Measurements from ENCODE around the gene MSL1.
A peak's percentile ranks its signal among the peaks of the same experiment; 100 is the strongest.

MSL1 gene

GRCh38 chr17:40176754-40177110 lies 55.0 kb downstream of the MSL1 start:
- DNase-seq (ENCODE audit: low spot score) = no peak

GRCh38 chr17:40177275-40177874 lies 55.6 kb downstream of the MSL1 start, which contains the start of gene RAPGEFL1:
Gene RAPGEFL1 (plus strand): TSS chr17:40177470. CDS start chr17:40177862, 392 bp downstream.
- DNase-seq (ENCODE audit: low spot score) = peak; percentile 78

DNA sequence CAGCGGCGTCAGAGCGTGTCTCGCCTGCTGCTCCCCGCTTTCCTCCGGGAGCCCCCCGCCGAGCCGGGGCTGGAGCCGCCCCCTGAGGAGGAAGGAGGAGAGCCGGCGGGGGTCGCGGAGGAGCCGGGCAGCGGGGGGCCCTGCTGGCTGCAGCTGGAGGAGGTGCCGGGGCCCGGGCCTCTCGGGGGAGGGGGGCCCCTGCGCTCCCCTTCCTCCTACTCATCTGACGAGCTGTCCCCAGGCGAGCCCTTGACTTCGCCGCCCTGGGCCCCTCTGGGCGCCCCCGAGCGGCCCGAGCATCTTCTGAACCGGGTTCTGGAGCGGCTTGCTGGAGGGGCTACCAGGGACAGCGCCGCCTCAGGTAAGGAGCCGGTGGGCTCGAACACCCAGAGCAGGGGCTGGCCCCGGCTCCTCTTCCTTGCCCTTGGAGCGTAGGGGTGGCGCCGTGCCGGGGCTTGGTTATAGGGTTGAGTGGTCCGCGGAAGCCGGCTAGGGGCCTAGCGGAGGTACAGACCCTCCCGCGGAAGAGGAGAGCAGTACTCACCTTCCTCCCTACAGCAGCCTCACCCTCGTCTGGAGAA lies 56.3 kb downstream of the MSL1 start:
- DNase-seq (ENCODE audit: low spot score) = no peak

DNA sequence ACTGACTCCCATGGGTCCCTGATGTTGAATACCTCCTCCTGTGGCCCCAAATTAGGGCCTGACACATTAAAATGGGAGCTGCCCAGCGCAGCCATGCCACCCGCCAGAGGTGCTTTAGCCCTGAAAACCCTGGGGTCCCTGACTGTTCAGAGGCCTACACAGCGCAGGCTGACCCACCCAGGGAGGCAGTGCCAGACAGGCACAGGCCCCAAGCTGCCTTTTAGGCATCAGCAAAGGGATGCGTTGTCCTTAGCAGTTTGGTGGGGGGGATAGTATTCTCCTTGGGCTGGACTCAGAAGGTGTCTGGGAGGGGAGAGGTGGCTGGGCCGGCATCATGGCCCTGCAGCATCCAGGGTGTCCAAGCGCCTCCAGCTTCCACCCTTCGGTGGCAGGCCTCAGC lies 56.9 kb downstream of the MSL1 start:
- DNase-seq (ENCODE audit: low spot score) = no peak

DNA sequence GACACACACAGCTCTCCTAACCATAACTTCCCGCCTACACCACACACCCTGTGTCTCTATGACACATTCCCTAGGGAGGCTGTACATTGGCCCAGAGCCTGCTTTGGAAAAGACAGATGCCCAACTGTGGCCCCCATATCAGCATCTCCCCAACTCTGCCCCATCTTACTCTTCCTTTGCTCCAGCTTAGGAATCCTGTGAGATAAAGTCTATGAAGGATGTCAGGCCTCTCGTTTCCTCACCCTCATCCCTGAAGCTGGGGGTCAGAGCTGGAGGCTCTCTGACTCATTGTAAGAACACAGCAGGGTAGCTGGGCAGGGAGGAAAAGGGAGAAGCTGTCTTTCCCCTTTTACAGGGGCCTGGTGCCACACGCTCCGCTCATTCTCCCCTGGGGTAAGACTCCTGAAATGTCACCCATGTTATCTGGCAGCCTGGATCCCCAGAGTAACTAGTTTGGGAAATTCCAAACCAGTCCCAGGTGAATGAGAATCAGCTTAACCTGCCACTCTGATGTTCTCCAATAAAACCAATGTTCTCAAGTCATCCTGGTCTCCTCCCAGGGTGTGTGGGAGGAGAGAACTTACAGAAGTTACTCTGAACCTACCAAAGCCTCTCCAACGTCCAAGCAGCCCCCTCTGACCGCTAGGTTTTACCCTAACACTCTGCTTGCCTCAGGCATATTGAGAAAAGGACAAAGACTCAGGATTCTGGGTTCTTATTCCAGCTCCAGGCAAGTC lies 58.3 kb downstream of the MSL1 start:
- peak; percentile 43 for DNase-seq (ENCODE audit: low spot score)

DNA sequence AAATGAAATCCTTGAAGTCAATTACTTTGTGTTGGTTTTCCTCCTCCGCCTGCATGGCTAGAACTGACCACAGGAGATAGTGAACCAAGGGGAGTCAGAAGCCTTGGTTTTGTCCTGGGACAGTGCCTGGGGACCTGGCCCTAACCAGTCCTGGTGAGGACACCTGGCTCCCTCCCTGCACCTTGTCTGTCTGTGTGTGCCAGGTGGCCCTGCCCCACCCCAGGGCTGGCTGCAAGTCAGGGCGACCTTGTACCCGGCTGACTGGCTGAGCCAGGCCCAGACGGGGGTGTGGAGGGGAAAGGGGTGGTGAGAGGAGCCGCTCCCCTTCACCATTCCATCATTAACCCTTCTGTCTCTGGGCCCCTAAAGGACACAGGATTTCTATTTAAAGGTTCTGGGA lies 58.9 kb downstream of the MSL1 start:
- DNase-seq (ENCODE audit: low spot score) = no peak

- DNase-seq (ENCODE audit: low spot score) = no peak
These were observed 59.4 kb downstream of the MSL1 start for GRCh38 chr17:40181205-40181604.

DNA sequence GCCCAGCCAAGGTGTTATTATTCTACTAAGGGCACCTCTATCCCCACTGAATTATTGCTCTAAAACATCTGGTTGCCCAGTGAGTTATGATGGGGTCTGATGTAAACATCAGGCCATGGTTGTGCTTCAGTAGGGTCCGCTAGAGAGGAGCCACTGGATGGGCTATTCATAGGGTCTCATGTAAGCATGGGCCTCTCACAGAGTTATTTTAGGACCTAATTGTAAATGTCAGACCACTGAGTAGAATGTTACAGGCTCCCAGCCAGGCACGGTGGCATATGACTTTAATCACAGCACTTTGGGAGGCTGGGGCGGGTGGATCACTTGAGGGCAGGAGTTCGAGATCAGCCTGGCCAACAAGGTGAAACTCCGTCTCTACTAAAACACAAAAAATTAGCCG lies 60.8 kb downstream of the MSL1 start:
- no peak for DNase-seq (ENCODE audit: low spot score)
